ENCODE results near the gene CATSPERZ. TPM values are rescaled to one million over a fixed set of nuclear protein-coding genes. Genes with fewer than 3 reads are reported as not detected.
"Not testable (repeated sequence)": the region's sequence is repeated elsewhere in the genome, so short reads cannot be mapped to it uniquely, and the experiment has no call there.

Gene CATSPERZ
- total and polyA plus RNA-seq, 2 donors from 2014 or later, result not detected

DNA sequence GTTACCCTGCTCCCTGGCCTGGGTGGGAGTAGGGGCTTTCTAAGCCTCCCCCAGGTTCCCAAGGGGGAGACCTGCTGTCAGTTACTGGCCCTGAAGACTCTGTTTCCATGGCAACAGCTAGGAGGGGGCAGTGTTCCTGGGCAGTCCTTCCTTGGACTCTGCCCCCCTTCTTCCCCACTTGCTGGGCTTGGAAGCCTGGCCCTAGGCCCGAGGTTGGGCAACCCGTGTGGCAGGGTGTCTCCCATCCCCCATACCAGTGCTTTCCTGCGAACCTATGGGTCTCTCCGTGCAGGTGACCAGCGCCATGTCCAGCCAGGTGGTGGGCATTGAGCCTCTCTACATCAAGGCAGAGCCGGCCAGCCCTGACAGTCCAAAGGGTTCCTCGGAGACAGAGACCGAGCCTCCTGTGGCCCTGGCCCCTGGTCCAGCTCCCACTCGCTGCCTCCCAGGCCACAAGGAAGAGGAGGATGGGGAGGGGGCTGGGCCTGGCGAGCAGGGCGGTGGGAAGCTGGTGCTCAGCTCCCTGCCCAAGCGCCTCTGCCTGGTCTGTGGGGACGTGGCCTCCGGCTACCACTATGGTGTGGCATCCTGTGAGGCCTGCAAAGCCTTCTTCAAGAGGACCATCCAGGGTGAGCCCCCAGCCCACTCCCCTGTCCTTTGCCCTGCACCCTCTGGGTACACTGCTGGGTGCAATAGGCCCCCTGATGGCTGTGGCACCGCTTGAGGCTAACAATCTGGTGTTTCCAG is 6.9 kb downstream of the CATSPERZ start:
- no peak for TF ChIP-seq CTCF (IDR thresholded peaks at IDR 0.05; ENCODE audit: borderline replicate concordance, extremely low read depth, insufficient read depth)
- no peak for FAIRE-seq
- H3K4me3 ChIP-seq (ENCODE audit: low read length in 3 of 3), result peak overlapping the region; percentile 6 to 95 (median 83)
- peaks cover 0 to 26% (median 13%) of the 10 kb centered on the region in 3 donors for H3K4me1 ChIP-seq (ENCODE audit: control insufficient read depth in 2 of 3, insufficient read depth in 2 of 3, low read depth in 1 of 3, low read length in 3 of 3)
- intact Hi-C loops (cut with DNase I), result no loop called here
- DNase-seq, result peak in 4 of 5 donors; percentile 49 to 85 (median 76)
- peak overlapping the region; percentile 86 to 87 for H3K27ac ChIP-seq (ENCODE audit: low read depth in 2 of 2, low read length in 2 of 2)
- H3K9me3 ChIP-seq (ENCODE audit: control insufficient read depth in 2 of 3, insufficient read depth in 1 of 3, low read length in 3 of 3), result no peaks in the 10 kb centered on the region
- H3K9ac ChIP-seq (ENCODE audit: low read length in 3 of 3), result peak overlapping the region in 2 of 3 donors; percentile 59 to 73
- H3K27me3 ChIP-seq (ENCODE audit: control insufficient read depth, insufficient read depth, low read length), result no peaks in the 10 kb centered on the region
- peaks cover 0 to 3% (median 0%) of the 10 kb centered on the region in 3 donors for H3K36me3 ChIP-seq (ENCODE audit: control insufficient read depth in 2 of 3, insufficient read depth in 3 of 3, low read length in 3 of 3)

DNA sequence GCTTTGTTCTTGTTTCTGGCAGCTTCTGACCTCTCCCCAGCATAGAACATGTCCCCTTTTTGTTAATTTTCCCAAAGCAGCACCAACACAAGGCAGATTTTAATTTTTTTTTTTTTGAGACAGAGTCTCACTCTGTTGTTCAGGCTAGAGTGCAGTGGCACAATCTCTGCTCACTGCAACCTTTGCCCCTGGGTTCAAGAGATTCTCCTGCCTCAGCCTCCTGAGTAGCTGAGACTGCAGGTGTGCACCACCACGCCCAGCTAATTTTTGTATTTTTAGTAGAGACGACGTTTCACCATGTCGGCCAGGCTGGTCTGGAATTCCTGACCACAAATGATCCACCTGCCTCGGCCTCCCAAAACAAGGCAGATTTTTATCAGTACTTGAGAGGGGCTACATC is 7.6 kb downstream of the CATSPERZ start:
- intact Hi-C loops (cut with DNase I); FAIRE-seq; H3K9ac ChIP-seq (ENCODE audit: low read length in 3 of 3); H3K27me3 ChIP-seq (ENCODE audit: control insufficient read depth, insufficient read depth, low read length); DNase-seq; H3K36me3 ChIP-seq (ENCODE audit: control insufficient read depth in 2 of 3, insufficient read depth in 3 of 3, low read length in 3 of 3); H3K27ac ChIP-seq (ENCODE audit: low read depth in 2 of 2, low read length in 2 of 2); H3K9me3 ChIP-seq (ENCODE audit: control insufficient read depth in 2 of 3, insufficient read depth in 1 of 3, low read length in 3 of 3): not testable (repeated sequence)
- Histone ChIP-seq H3K4me1 (ENCODE audit: control insufficient read depth in 2 of 3, insufficient read depth in 2 of 3, low read depth in 1 of 3, low read length in 3 of 3) (peaks cover 0 to 26% (median 13%) of the 10 kb centered on the region in 3 donors), H3K4me3 (ENCODE audit: low read length in 3 of 3) (peak overlapping the region in 2 of 3 donors; percentile 7 to 83)

DNA sequence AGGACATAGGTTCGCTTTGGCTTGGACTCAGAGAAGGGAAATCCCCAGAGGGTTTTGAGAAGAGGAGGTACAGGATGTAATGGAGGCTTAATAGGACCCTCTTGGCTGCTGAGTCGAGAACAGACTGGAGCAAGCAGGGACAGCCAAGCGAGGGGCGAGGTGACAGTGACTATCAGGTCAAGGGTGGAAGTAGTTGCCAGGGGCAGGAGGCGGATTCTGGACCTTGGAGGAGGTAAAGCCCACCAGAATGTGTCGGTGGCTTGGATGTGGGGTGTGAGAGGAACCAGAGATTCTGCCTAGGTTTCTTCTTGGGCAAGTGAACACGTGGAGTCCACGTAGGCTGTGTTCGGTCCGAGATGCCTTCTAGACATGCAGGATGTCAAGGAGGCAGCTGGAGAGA is 12.8 kb downstream of the CATSPERZ start:
- no peak overlapping the region for H3K27ac ChIP-seq (ENCODE audit: low read depth in 2 of 2, low read length in 2 of 2)
- no peak for TF ChIP-seq CTCF (IDR thresholded peaks at IDR 0.05; ENCODE audit: borderline replicate concordance, extremely low read depth, insufficient read depth)

DNA sequence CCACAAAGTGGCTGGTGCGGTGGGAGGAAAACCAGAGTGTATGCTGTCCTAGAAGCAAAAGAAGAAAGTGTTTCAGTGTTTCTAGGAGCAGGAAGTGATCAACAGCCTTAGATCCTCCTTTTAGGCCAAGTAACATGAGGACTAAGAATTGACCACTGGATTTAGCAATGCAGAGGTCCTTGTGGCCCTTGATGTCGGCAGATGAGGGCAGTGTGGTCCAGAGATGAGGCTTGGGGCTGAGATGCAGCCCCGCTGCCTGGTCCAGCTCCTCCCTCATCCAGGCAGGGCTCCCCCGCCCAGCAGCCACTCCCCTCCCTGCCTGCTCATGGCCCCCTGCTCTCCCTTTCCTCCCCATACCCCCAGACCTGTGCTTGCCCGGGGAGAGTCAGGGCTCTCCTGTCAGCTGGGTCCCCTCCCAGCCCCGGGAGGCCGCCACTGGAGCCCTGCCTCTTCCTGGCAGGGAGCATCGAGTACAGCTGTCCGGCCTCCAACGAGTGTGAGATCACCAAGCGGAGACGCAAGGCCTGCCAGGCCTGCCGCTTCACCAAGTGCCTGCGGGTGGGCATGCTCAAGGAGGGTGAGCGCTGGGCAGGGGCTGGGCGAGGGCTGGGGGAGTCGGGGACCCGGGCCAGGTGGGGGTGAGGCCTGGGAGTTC is 13.5 kb downstream of the CATSPERZ start:
- TF ChIP-seq CTCF (IDR thresholded peaks at IDR 0.05; ENCODE audit: borderline replicate concordance, extremely low read depth, insufficient read depth), result no peak
- intact Hi-C loops (cut with DNase I), result no loop called here
- DNase-seq (peak in 1 of 5 donors; percentile 83), FAIRE-seq (no peak)
- H3K27ac ChIP-seq (ENCODE audit: low read depth in 2 of 2, low read length in 2 of 2), result no peak overlapping the region
- no peaks in the 10 kb centered on the region for H3K9me3 ChIP-seq (ENCODE audit: control insufficient read depth in 2 of 3, insufficient read depth in 1 of 3, low read length in 3 of 3)
- H3K4me1 ChIP-seq (ENCODE audit: control insufficient read depth in 2 of 3, insufficient read depth in 2 of 3, low read depth in 1 of 3, low read length in 3 of 3), result peaks cover 0 to 9% (median 5%) of the 10 kb centered on the region in 3 donors
- no peak overlapping the region for H3K4me3 ChIP-seq (ENCODE audit: low read length in 3 of 3)
- H3K9ac ChIP-seq (ENCODE audit: low read length in 3 of 3), result no peak overlapping the region
- no peaks in the 10 kb centered on the region for H3K27me3 ChIP-seq (ENCODE audit: control insufficient read depth, insufficient read depth, low read length)
- peaks cover 0 to 8% (median 8%) of the 10 kb centered on the region in 3 donors for H3K36me3 ChIP-seq (ENCODE audit: control insufficient read depth in 2 of 3, insufficient read depth in 3 of 3, low read length in 3 of 3)

More for the DNA sequence above, 12.8 kb downstream of the CATSPERZ start:
- H3K4me3 ChIP-seq (ENCODE audit: low read length in 3 of 3), result no peak overlapping the region
- FAIRE-seq (no peak), DNase-seq (no peak)
- no peak overlapping the region for H3K9ac ChIP-seq (ENCODE audit: low read length in 3 of 3)
- intact Hi-C loops (cut with DNase I), result no loop called here
- no peaks in the 10 kb centered on the region for H3K9me3 ChIP-seq (ENCODE audit: control insufficient read depth in 2 of 3, insufficient read depth in 1 of 3, low read length in 3 of 3)
- H3K27me3 ChIP-seq (ENCODE audit: control insufficient read depth, insufficient read depth, low read length), result no peaks in the 10 kb centered on the region
- peaks cover 0 to 8% (median 8%) of the 10 kb centered on the region in 3 donors for H3K36me3 ChIP-seq (ENCODE audit: control insufficient read depth in 2 of 3, insufficient read depth in 3 of 3, low read length in 3 of 3)
- peaks cover 0 to 9% (median 5%) of the 10 kb centered on the region in 3 donors for H3K4me1 ChIP-seq (ENCODE audit: control insufficient read depth in 2 of 3, insufficient read depth in 2 of 3, low read depth in 1 of 3, low read length in 3 of 3)

Measured in kidney (tissue), 14 donors.